IPS-15b (cell line): ENCODE measurements around the gene CHST7.

Experiments used
- H3K27me3 ChIP-seq: one replicate; pipeline ENCODE4 v1.6.1; 2013; ENCODE audit warnings: low read length; ENCODE audit not compliant: control insufficient read depth, insufficient read depth
- H3K36me3 ChIP-seq: one replicate; pipeline ENCODE4 v1.6.1; 2013; ENCODE audit warnings: low read length; ENCODE audit not compliant: control insufficient read depth, insufficient read depth
- H3K4me1 ChIP-seq: one replicate; pipeline ENCODE4 v1.6.1; 2013; ENCODE audit warnings: mild to moderate bottlenecking, low read length; ENCODE audit not compliant: control insufficient read depth, insufficient read depth
- H3K4me3 ChIP-seq: one replicate; pipeline ENCODE4 v1.5.1; 2013; ENCODE audit warnings: low read depth, low read length
- H3K9ac ChIP-seq: one replicate; pipeline ENCODE4 v1.6.1; 2013; ENCODE audit warnings: low read depth, mild to moderate bottlenecking, low read length
- H3K9me3 ChIP-seq: one replicate; pipeline ENCODE4 v1.6.1; 2013; ENCODE audit warnings: mild to moderate bottlenecking, low read length; ENCODE audit not compliant: control insufficient read depth, insufficient read depth

The CHST7 gene

DNA sequence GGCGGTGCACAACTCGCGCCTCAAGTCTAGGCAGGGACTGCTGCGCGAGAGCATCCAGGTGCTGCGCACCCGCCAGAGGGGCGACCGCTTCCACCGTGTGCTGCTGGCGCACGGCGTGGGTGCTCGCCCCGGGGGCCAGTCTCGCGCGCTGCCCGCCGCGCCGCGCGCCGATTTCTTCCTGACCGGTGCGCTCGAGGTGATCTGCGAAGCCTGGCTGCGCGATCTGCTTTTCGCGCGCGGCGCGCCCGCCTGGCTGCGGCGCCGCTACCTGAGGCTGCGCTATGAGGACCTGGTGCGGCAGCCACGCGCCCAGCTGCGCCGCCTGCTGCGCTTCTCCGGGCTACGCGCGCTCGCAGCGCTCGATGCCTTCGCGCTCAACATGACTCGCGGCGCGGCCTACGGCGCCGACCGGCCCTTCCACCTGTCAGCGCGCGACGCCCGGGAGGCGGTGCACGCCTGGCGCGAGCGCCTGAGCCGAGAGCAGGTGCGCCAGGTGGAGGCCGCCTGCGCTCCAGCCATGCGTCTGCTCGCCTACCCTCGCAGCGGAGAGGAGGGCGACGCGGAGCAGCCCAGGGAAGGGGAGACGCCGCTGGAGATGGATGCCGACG, 1.3 kb downstream of the CHST7 start:
- peaks cover 4% of the 10 kb centered on the region for H3K4me1 ChIP-seq
- peaks cover 2% of the 10 kb centered on the region for H3K36me3 ChIP-seq
- H3K4me3 ChIP-seq: peak overlapping the region; percentile 66
- peak overlapping the region; percentile 8 for H3K9ac ChIP-seq
- H3K27me3 ChIP-seq: no peaks in the 10 kb centered on the region
- no peaks in the 10 kb centered on the region for H3K9me3 ChIP-seq

GRCh38 chrX:46575586-46575985, 2.0 kb downstream of the CHST7 start:
- Histone ChIP-seq H3K9me3 (no peaks in the 10 kb centered on the region), H3K9ac (no peak overlapping the region), H3K4me1 (peaks cover 4% of the 10 kb centered on the region), H3K36me3 (peaks cover 2% of the 10 kb centered on the region), H3K27me3 (no peaks in the 10 kb centered on the region), H3K4me3 (peak overlapping the region; percentile 66)

GRCh38 chrX:46575991-46576392, 2.4 kb downstream of the CHST7 start:
- Histone ChIP-seq H3K9me3 (no peaks in the 10 kb centered on the region), H3K27me3 (no peaks in the 10 kb centered on the region), H3K4me1 (peaks cover 4% of the 10 kb centered on the region), H3K9ac (no peak overlapping the region), H3K4me3 (peak overlapping the region; percentile 66), H3K36me3 (peaks cover 2% of the 10 kb centered on the region)

- peak overlapping the region; percentile 66 for H3K4me3 ChIP-seq
- H3K9ac ChIP-seq: no peak overlapping the region
Measured at GRCh38 chrX:46576458-46576857, 2.9 kb downstream of the CHST7 start.

DNA sequence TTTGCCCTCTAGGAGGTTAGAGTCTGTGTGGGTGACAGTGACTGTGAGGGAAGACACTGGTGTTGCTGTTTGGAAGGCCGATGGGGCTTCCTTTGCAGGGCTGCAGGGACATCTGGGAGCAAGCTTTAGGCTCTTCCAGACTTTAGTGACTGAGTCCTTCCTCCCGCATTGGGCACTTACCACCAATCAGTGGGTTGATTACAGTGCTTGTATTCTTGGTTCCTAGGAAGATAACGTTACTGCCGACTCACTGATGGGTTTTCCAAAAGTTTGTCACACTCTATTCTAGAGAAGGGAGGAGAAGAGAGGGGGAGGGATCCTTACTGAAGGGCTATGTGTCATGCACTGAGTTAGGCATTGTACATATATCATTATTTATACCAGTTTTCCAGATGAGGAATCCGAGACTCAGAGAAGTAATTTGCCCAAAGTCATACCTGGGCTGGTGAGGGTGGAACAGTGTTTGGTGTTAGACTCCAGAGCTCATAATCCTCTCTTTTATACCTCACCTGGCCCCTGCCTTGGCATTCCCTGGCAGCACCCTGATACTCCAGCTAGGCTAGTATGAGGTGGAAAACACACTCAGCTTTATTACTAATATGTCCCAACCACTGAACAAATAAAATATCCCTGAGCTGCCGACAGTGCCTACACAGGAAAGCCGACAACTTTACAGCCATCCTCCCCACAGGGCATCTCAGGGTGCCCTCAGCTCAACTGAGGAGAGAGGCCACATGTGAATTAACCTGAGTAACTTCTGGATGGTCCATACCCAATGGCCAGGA, 3.8 kb downstream of the CHST7 start:
- no peaks in the 10 kb centered on the region for H3K9me3 ChIP-seq
- H3K4me3 ChIP-seq: no peak overlapping the region
- H3K4me1 ChIP-seq: no peaks in the 10 kb centered on the region
- H3K36me3 ChIP-seq: peaks cover 2% of the 10 kb centered on the region
- H3K27me3 ChIP-seq: no peaks in the 10 kb centered on the region
- H3K9ac ChIP-seq: no peak overlapping the region

More at GRCh38 chrX:46576458-46576857, 2.9 kb downstream of the CHST7 start:
- Histone ChIP-seq H3K9me3 (no peaks in the 10 kb centered on the region), H3K36me3 (peaks cover 2% of the 10 kb centered on the region), H3K27me3 (no peaks in the 10 kb centered on the region), H3K4me1 (peaks cover 4% of the 10 kb centered on the region)

- H3K27me3 ChIP-seq: no peaks in the 10 kb centered on the region
- peaks cover 4% of the 10 kb centered on the region for H3K4me1 ChIP-seq
- no peak overlapping the region for H3K9ac ChIP-seq
- no peaks in the 10 kb centered on the region for H3K9me3 ChIP-seq
- H3K36me3 ChIP-seq: peaks cover 2% of the 10 kb centered on the region
- no peak overlapping the region for H3K4me3 ChIP-seq
Measured at GRCh38 chrX:46579250-46579649, 5.7 kb downstream of the CHST7 start.

DNA sequence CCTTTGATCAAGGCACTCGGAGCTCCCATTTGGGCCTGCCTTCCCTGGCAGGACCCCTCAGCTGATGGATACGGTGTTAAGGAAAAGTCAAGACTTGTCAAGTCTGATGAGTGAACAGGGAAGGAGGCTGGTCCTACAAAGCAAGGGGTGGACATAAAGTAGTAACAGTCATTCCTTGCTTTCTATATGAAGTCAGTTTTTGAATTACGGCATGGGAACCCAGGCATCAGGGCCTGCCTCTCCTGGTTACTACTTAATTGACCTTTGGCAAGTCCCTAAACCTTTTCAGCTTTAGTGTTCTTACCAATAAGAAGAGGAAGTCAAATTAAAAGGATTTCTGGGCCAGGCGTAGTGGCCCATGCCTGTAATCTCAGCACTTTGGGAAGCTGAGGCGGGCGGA, 7.0 kb downstream of the CHST7 start:
- H3K4me3 ChIP-seq: no peak overlapping the region
- H3K36me3 ChIP-seq: peaks cover 2% of the 10 kb centered on the region
- H3K9ac ChIP-seq: no peak overlapping the region
- no peaks in the 10 kb centered on the region for H3K27me3 ChIP-seq
- no peaks in the 10 kb centered on the region for H3K9me3 ChIP-seq
- peaks cover 4% of the 10 kb centered on the region for H3K4me1 ChIP-seq

- H3K4me1 ChIP-seq: peaks cover 4% of the 10 kb centered on the region
- no peak overlapping the region for H3K4me3 ChIP-seq
- peaks cover 2% of the 10 kb centered on the region for H3K36me3 ChIP-seq
- no peaks in the 10 kb centered on the region for H3K27me3 ChIP-seq
- H3K9me3 ChIP-seq: no peaks in the 10 kb centered on the region
- no peak overlapping the region for H3K9ac ChIP-seq
Measured at GRCh38 chrX:46582325-46582724, 8.8 kb downstream of the CHST7 start.

DNA sequence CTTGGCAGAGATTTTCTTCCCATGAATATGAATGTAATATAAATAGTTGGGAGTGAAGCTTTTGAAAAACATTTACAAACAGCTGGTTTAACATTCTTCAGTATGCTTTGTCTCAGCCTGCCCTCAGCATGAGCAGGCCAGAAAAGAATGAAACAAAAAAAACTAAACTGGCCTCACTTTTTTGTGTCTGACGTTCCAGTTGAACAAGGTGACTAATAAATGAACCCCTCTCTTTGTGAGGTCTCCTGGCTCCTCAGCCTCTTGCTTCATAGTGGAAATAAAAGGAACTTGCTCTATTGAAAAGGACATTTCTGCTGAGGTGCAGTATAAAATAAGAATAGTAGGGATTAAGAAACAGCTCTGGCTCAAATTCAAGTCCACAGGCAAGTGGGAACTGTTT, 9.4 kb downstream of the CHST7 start:
- Histone ChIP-seq H3K4me3 (no peak overlapping the region), H3K9ac (no peak overlapping the region), H3K36me3 (no peaks in the 10 kb centered on the region), H3K27me3 (no peaks in the 10 kb centered on the region), H3K4me1 (peaks cover 9% of the 10 kb centered on the region), H3K9me3 (no peaks in the 10 kb centered on the region)

DNA sequence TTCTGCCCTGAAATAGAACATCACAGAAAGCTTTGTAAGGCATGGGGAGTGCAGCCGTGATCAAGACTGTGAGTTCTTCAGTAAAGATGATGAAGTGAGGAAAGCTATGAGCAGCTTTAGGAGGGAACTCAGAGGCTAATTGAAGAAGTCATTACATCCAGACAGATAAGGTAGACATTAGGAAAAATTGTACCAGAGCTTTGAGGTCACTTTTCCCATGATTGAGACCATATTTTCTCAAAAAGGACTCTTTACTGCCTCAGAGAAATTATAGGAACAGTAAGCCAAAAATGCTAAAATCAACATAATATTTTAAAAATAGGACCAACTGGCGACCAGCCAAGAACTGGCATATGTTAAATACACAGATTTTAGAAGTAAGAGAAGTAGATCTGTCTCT, 11.2 kb downstream of the CHST7 start:
- no peak overlapping the region for H3K9ac ChIP-seq
- no peaks in the 10 kb centered on the region for H3K27me3 ChIP-seq
- H3K4me1 ChIP-seq: peaks cover 10% of the 10 kb centered on the region
- H3K4me3 ChIP-seq: no peak overlapping the region
- no peaks in the 10 kb centered on the region for H3K9me3 ChIP-seq
- H3K36me3 ChIP-seq: no peaks in the 10 kb centered on the region

GRCh38 chrX:46587158-46587557, 13.6 kb downstream of the CHST7 start:
- H3K27me3 ChIP-seq: no peaks in the 10 kb centered on the region
- H3K9ac ChIP-seq: no peak overlapping the region
- H3K36me3 ChIP-seq: no peaks in the 10 kb centered on the region
- no peaks in the 10 kb centered on the region for H3K9me3 ChIP-seq
- peaks cover 10% of the 10 kb centered on the region for H3K4me1 ChIP-seq
- H3K4me3 ChIP-seq: no peak overlapping the region

- H3K36me3 ChIP-seq: no peaks in the 10 kb centered on the region
- no peak overlapping the region for H3K9ac ChIP-seq
- H3K9me3 ChIP-seq: no peaks in the 10 kb centered on the region
- H3K27me3 ChIP-seq: no peaks in the 10 kb centered on the region
- no peak overlapping the region for H3K4me3 ChIP-seq
- peaks cover 10% of the 10 kb centered on the region for H3K4me1 ChIP-seq
Measured at GRCh38 chrX:46587753-46588171, 14.2 kb downstream of the CHST7 start.
